Endothelial cell of umbilical vein (primary cell): Measurements from ENCODE around the gene ADI1. TPM values are rescaled to one million over a fixed set of nuclear protein-coding genes. Genes with fewer than 3 reads are reported as not detected.

ENCODE experiments used
- BruUV-seq: library from RNA; stranded (reverse); fragments of 400-500 nt; replicated peaks from 2 replicates; lab custom pipeline; 2021; lab: Mats Ljungman, UMichigan
- CTCF ChIA-PET: fragments of 300-600, 350-600 bp; sonication (Branson Sonifier 250); formaldehyde crosslinking; loops from one replicate; lab custom pipeline; 2021; ENCODE audit warnings: antibody characterized with exemption, inconsistent platforms; lab: Charles Lee
- POLR2A ChIA-PET: fragments of 300-600, 350-600 bp; sonication (Branson Sonifier 250); formaldehyde crosslinking; loops from one replicate; lab custom pipeline; 2021; ENCODE audit warnings: antibody characterized with exemption, inconsistent platforms; lab: Charles Lee
- DNase-seq: peaks from one replicate; pipeline ENCODE4 v3.0.0-alpha.2; 2011; ENCODE audit warnings: low read depth, low spot score
- FAIRE-seq: peaks from 2 replicates; lab custom pipeline; 2011; peaks lifted over from hg19 to GRCh38; lab: Jason Lieb, UNC
- H2AFZ ChIP-seq: 2 replicates; pipeline ENCODE4 v1.6.0; 2012; ENCODE audit warnings: low read depth, low read length, control low read depth, inconsistent platforms
- H3K27ac ChIP-seq: 2 replicates; pipeline ENCODE4 v1.5.1; 2011; ENCODE audit warnings: low read depth, mild to moderate bottlenecking, control low read depth, low read length, moderate library complexity; ENCODE audit not compliant: insufficient read depth
- H3K27me3 ChIP-seq, 2 experiments: 2 replicates each; pipeline versions ENCODE4 v1.6.0 to v1.6.1; 2011; ENCODE audit warnings: low read length in 2 of 2, mixed read lengths in 1 of 2; ENCODE audit not compliant: control insufficient read depth in 2 of 2, insufficient read depth in 2 of 2
- H3K36me3 ChIP-seq, 2 experiments: 2 replicates in 1 of 2; 3 replicates in 1 of 2; pipeline ENCODE4 v1.5.1; 2011; ENCODE audit warnings: low read length in 2 of 2, mild to moderate bottlenecking in 1 of 2, moderate library complexity in 1 of 2; ENCODE audit not compliant: control insufficient read depth in 2 of 2, insufficient read depth in 2 of 2; ENCODE audit errors: extremely low read depth in 1 of 2
- H3K4me1 ChIP-seq: 3 replicates; pipeline ENCODE4 v1.5.1; 2011; ENCODE audit warnings: mild to moderate bottlenecking, low read length; ENCODE audit not compliant: control insufficient read depth, insufficient read depth; ENCODE audit errors: extremely low read depth
- H3K4me2 ChIP-seq: 2 replicates; pipeline ENCODE4 v1.6.1; 2011; ENCODE audit warnings: low read length, control low read depth, mixed read lengths; ENCODE audit not compliant: insufficient read depth
- H3K4me3 ChIP-seq, 3 experiments: fragments of 200-600 bp in 1 of 3; sonication (generic), shearing (Covaris generic) in 1 of 3; replicated peaks in 1 of 3; 2 replicates each; pipeline ENCODE4 v1.5.1; 2011 to 2016; ENCODE audit warnings: control low read depth in 3 of 3, low read length in 3 of 3, mild to moderate bottlenecking in 2 of 3, inconsistent platforms in 1 of 3, low read depth in 1 of 3, moderate library complexity in 1 of 3; ENCODE audit not compliant: insufficient read depth in 1 of 3
- H3K79me2 ChIP-seq: 2 replicates; pipeline ENCODE4 v1.6.0; 2012; ENCODE audit warnings: low read length, inconsistent platforms; ENCODE audit not compliant: control insufficient read depth, insufficient read depth
- H3K9ac ChIP-seq: replicated peaks from 2 replicates; pipeline ENCODE3; 2011; ENCODE audit warnings: low read length, control low read depth; ENCODE audit not compliant: insufficient read depth; ENCODE audit errors: extremely low read depth
- H3K9me1 ChIP-seq: replicated peaks from 3 replicates; pipeline ENCODE4 v1.6.0; 2011; ENCODE audit warnings: mild to moderate bottlenecking, low read length; ENCODE audit not compliant: control insufficient read depth, insufficient read depth; ENCODE audit errors: extremely low read depth
- H3K9me3 ChIP-seq: replicated peaks from 2 replicates; pipeline ENCODE4 v1.5.1; 2012; ENCODE audit warnings: low read length, inconsistent platforms; ENCODE audit not compliant: control insufficient read depth, insufficient read depth
- H4K20me1 ChIP-seq: replicated peaks from 2 replicates; pipeline ENCODE3; 2011; ENCODE audit warnings: mild to moderate bottlenecking, low read length; ENCODE audit not compliant: control insufficient read depth, insufficient read depth; ENCODE audit errors: extremely low read depth
- GATA2 ChIP-seq: IDR thresholded peaks from 2 replicates; pipeline ENCODE4 v1.7.0; 2011; ENCODE audit warnings: low read depth, mild to moderate bottlenecking, moderate library complexity, mixed read lengths, low read length; ENCODE audit not compliant: insufficient read length, insufficient read depth
- JUN ChIP-seq: IDR thresholded peaks from 2 replicates; pipeline ENCODE4 v1.6.1; 2011; ENCODE audit warnings: borderline replicate concordance, low read depth; ENCODE audit not compliant: insufficient read length, insufficient read depth
- POLR2A ChIP-seq: IDR thresholded peaks from 2 replicates; pipeline ENCODE4 v1.6.1; 2012; ENCODE audit warnings: low read depth, mild to moderate bottlenecking, control low read depth, low read length
- dilution Hi-C: fragments of 300-500 bp; cut with MboI; formaldehyde crosslinking; loops from one replicate; pipeline ENCODE4 v1.15.0; 2019; ENCODE audit warnings: low sequenced_read_pairs; ENCODE audit not compliant: extremely low pct_ligation_motif_present
- intact Hi-C: fragments of 100-400 bp; cut with micrococcal nuclease; formaldehyde crosslinking; loops from one replicate; pipeline ENCODE4 v1.10.0; 2022
- polyA plus RNA-seq, 4 experiments: library from polyadenylated mRNA; depleted of rRNA in 3 of 4; stranded (reverse) in 3 of 4; unstranded in 1 of 4; fragments of >200 nt; gene quantifications; 2 replicates each; pipeline versions ENCODE4 v1.2.1 to v1.2.3, GENCODE V29; 2011 to 2012; ENCODE audit warnings: missing spikeins in 1 of 4
- total RNA-seq: library from RNA; stranded (reverse); gene quantifications from 2 replicates; pipeline ENCODE4 v1.2.3, GENCODE V29; 2021
- TF ChIP-seq, protein P1 (sequence below), 2 donors: IDR thresholded peaks; 1 replicate in 1 of 2; 2 replicates in 1 of 2; pipeline ENCODE4 v1.5.1; 2011; ENCODE audit warnings: low read length in 2 of 2, mild to moderate bottlenecking in 2 of 2, moderate library complexity in 2 of 2, control low read depth in 1 of 2, inconsistent platforms in 1 of 2, low read depth in 1 of 2; ENCODE audit not compliant: insufficient read depth in 1 of 2; ENCODE audit errors: extremely low read depth in 1 of 2

Gene ADI1
- total and polyA plus RNA-seq, 2 donors (not counting 3 experiments of a cell fraction or from before 2014, with no cell fraction given) = 38.6 to 49.7 TPM

- H3K79me2 ChIP-seq = peaks cover 8% of the 10 kb centered on the region
- no peak overlapping the region for H3K27ac ChIP-seq
- H3K4me3 ChIP-seq = no peak overlapping the region
- POLR2A ChIA-PET = no interaction called here
- peaks cover 19% of the 10 kb centered on the region for H3K4me1 ChIP-seq
- H4K20me1 ChIP-seq = no peaks in the 10 kb centered on the region
- intact Hi-C loops = loop anchor here (5.0 kb wide), 1 partner anchor 63 kb away; no protein-coding TSS in a partner anchor
- TF ChIP-seq GATA2 (no peak), JUN (no peak), POLR2A (no peak)
- TF ChIP-seq, protein P1, sequence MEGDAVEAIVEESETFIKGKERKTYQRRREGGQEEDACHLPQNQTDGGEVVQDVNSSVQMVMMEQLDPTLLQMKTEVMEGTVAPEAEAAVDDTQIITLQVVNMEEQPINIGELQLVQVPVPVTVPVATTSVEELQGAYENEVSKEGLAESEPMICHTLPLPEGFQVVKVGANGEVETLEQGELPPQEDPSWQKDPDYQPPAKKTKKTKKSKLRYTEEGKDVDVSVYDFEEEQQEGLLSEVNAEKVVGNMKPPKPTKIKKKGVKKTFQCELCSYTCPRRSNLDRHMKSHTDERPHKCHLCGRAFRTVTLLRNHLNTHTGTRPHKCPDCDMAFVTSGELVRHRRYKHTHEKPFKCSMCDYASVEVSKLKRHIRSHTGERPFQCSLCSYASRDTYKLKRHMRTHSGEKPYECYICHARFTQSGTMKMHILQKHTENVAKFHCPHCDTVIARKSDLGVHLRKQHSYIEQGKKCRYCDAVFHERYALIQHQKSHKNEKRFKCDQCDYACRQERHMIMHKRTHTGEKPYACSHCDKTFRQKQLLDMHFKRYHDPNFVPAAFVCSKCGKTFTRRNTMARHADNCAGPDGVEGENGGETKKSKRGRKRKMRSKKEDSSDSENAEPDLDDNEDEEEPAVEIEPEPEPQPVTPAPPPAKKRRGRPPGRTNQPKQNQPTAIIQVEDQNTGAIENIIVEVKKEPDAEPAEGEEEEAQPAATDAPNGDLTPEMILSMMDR (IDR thresholded peaks at IDR 0.05; ENCODE audit: extremely low read depth in 1 of 2, insufficient read depth in 1 of 2, low read depth in 1 of 2, low read length in 2 of 2) = no peak
- no peak overlapping the region for H3K4me2 ChIP-seq
- no peak for DNase-seq
- H3K9ac ChIP-seq = no peak overlapping the region
- dilution Hi-C loops = no loop called here
- CTCF ChIA-PET = interaction anchor here (1.6 kb wide), 1 partner anchor 16 kb away, joined by 3 read pairs; no protein-coding TSS in a partner anchor
- peaks cover 8 to 17% of the 10 kb centered on the region in 2 experiments for H3K36me3 ChIP-seq
- H3K9me3 ChIP-seq = no peaks in the 10 kb centered on the region
- no peak overlapping the region for H2AFZ ChIP-seq
- no peaks in the 10 kb centered on the region for H3K9me1 ChIP-seq
- no peaks in the 10 kb centered on the region for H3K27me3 ChIP-seq
- BruUV-seq = no TSS peak
- no peak for FAIRE-seq
Measured at GRCh38 chr2:3539836-3540235, 20.5 kb upstream of the ADI1 start.
